HG03139 (cell line): ENCODE results near the gene AGAP1.

Experiments
- ATAC-seq: cut with Tn5 transposase; IDR thresholded peaks from one replicate; pipeline ENCODE4 v1.9.1; 2021; ENCODE audit not compliant: unreplicated experiment

AGAP1 gene

DNA sequence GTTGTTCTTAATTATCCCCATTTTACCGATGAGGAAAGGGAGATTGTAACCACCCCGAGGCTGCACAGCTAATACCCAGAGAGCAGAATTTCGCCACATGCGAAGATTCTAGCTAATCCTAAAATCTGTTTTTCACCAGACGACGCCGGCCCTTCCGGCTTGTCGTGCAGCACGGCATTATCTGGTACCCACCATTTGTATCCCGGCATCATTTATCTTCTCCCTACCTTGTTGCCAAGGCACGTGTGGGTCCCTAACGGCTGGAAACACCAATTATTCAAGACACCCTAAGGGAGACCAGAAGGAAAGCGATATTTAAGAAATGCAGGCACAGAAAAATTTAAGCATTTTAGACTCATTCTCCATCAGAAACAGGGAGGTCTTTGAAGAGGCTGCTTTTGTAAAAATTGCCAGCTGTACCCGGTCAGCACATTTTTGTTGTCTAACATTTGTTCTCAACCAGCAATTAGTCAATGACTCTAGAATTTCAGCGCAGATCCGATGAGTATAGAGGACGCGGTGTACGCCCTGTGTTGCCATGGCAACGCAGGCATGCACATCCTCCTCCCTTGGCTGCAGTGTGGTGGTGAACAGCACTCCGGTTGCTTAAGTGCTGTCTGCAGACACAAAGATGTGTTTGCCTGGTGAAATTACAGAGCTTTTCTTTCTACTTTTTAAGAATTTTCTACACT lies 111.6 kb downstream of the AGAP1 start:
- ATAC-seq, result no peak

DNA sequence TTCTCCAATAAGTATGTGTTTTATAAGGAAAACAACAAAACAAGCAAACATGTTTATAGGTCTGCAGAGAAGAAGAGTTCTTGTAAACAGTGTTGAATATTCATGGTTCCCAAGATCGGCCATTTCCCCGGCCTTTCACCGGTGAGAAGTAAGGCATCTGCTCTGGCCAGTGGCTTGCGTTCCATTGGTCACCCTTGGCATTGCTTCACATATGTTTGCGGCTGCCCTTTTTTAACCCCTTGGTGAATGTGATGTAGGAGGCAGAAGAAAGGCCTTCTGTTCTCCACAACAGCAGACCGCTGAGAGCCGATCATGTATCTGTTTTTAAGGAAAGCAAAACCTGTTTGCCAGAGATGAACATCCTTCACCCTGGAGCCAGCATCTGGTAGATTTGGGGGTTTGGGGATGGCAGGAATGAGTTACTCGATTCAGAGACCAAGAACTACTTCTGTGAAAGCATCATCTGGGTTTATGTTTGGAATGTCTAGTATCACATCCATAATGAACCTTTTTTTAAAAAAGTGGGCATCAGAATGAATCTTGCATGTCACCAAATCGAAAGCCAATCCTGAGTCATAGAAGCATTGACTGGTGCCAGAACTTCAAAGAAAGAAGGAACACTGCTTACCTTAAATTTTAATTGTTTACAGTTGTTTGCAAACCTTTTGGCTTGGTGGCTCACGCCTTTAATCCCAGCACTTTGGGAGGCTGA lies 112.3 kb downstream of the AGAP1 start:
- ATAC-seq, result no peak

DNA sequence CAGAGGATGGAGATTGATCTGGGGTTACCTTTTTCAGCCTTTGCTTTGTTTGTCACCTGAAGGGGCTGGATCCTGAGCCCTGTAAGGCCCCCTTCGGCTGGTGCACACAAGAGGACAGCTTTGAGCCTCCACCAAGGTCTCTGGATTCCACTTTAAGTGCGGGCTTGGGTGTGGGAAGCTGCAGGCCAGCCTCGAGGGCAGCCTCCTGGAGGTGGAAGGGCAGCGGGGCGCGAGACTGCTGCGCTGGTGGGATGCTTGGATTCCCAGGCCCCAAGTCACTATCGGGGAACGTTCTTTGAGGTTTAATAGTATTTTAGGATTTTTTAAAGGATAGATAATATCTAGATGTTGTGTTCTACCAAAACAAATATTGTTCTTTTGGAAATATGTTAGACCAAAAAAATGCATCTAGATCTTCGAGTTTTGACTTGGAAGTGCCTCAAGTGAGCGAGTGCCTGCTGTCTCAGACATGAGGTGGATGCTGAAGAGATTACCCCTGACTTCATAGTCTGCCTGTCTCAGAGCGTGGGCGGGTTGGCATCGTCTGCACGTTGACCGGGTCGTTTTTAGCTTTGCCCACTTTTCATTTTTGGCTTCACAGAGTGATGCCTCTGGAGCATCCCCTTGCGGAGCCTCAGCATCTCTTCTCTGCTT lies 113.8 kb downstream of the AGAP1 start:
- no peak for ATAC-seq

DNA sequence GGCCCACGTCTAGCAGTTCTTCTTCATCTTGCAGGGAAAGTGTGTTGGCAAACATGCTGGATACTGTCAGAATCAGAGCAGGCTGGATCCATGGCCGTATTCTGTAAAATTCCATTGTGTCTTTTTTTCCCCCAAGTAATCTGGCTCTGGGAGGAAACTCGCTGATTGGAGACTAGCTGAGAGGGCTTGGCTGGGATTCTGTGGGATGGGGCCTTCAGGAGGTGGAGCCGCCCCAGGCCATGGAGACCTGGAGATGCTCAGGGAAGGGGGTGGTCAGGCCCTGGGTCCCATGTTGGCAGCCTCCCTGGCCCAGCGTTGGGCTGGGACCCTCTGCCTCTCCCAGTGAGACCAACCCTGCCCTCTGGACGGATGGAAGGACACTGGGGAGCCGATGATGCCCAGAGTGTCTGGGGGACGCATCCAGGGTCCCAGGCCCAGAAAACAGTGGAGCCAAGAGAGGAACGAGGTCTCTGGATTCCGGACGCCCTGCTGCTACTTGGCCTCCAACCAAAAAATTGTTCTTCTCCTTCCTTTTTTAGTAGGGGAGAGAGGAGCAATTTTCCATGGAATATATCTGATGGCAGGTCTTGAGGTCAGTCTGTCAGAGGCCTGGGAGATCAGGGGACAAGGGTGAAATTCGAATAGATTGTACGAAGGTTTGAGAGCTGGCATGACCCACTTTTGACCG lies 114.5 kb downstream of the AGAP1 start:
- ATAC-seq, result no peak

DNA sequence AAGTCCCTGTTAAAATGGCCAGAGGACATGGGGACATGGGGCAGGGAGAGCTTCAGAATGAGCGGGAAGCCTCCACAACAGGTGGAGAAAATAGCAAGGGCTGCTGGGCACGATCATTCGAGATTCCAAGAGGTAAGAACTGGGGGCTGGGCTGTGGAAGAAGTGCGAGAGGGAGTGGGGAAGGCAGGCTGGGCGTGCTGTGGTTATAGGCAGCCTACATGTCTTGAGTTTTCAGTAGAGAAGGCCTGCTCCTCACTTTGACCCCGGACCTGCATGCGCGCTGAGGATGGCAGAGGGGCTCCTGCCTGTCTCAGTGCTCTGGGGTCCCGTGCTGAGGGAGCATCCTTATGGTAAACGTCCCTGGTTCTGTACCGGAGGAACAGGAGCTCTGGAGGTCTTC lies 115.5 kb downstream of the AGAP1 start:
- no peak for ATAC-seq

DNA sequence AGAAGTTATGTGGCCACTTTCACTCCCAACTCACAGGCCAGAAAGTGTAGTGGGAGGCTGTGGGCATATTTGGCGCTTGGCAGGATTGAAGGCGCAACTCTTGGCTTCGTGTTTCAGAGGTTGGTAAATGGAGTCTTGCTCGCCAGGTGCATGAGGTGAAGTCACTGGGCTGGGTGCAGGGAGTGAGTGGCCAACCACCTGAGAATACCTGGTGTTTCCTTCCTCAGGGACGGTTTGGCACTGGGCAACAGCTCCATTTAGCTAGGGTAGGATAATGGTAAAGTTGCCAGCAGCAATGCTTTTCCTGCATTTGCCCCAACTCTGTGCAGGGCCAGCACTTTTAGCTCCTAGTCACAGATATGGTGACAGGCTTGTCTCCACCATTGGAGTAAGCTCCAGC lies 115.9 kb downstream of the AGAP1 start:
- no peak for ATAC-seq

DNA sequence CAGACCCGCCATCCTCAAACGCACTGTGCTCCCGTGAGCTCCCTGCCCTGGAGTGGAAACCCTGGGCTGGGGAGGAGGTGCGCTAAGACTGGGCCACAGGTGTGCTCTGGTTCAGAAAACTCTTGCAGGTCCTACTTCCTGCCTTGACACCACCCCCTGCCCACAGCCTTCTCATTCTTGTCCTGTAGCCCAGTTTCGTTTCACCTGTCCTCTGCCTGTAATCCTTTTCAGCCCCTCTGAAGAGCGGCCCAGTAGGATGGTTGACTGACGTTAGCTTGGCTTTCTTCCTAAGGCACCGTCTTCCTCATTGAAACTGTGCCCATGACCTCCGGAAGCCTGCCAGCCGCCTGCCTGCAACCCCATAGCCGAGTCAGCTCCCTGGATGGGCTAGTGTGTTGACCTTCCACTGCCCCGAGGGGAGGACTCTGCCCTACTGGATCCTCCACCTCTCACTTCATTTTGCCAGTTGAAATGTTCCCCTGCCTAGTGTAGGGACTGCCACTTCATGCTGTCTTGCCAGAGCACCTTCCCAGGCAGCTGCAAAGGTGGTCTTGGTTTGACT lies 116.9 kb downstream of the AGAP1 start:
- ATAC-seq, result no peak

DNA sequence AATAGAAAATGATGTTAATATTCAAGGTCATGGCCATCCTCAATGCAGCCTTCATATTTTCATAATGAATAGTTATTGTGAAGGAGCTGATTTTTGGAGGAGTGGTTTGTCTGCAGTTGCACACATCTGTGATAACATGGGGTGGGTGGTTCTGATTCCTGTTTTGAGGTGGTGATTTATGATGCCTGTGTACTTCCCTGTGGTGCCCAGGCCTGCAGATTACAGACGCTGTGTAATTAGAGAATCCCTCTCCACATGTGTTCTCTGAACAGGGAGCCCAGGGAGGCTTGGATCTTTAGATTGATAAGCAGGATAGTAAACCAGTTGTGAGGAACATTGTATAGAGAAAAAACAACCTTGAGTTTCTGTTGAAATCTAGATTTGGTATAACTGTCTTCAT lies 117.5 kb downstream of the AGAP1 start:
- ATAC-seq, result no peak

DNA sequence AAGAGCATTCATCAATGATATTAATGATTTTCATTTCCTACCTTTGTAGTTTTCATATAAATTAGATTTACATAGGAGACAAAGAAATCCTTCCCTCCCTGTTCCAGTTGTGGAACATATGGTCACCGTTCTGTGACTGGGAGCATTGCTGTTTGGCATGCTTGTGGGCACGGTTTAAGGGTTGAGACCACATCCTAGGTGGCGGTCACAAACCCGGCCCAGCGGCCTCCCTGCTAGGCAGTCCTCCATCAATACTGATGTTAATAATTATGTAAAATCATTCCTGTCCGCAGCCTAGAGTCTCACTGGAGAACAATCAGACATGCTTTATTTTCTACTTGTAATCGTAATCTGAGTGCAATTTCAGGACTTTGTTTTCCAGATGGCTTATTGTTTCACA lies 117.9 kb downstream of the AGAP1 start:
- ATAC-seq, result no peak

DNA sequence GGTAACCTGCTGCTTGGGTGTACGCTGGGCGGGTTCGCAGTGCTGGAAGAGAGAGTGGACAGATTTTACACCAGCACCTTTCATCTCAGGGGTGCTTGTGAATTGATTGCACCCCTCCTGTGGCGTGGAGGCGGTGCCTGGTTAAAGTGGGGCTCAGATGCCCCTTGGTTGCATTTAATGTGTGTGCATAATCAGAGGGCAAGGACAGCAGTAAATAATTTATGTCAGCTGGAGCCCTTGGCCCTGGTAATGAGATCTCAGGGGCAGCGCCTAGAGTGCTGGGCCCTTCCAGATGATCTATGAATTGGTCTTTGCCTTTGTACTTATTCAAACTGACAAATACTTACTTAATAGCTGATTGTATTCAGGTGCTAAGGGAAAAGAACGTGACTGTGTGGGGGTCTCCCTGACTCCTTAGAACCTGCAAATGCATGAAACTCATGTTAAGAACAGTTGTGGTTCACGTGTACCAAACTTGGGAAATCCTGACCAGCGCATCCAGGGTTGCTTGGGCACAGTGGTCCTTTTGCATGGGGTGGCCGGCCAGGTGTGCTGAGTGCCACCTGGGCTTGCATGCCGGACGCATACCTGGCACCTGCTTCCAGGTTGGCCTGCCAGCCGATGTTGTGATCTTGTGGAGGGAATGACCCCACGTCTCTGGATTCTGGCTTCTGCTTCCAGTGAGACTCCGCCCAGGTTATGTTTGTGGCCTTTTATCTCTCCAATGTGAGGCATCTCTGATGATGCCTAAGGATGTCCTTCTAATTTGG lies 118.5 kb downstream of the AGAP1 start:
- ATAC-seq, result no peak

DNA sequence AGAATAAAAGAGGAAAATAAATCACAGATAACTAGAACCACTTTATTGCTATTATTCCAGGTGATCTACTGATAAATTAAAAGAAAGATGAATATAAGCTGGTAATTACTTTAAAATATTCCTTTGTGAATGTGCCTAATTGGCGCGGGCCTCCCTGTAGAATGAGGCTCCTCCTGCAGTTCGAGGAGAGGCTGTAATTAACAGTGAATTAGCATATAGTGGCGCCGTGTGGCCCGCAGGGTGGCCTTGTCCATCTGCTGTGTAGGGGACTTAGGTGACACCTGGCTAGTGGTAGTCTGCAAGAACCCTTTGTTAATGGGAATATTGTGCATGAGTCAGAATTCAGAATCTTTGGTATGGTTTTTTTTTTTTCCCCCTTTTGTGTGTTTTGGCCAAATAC lies 119.8 kb downstream of the AGAP1 start:
- ATAC-seq, result no peak

DNA sequence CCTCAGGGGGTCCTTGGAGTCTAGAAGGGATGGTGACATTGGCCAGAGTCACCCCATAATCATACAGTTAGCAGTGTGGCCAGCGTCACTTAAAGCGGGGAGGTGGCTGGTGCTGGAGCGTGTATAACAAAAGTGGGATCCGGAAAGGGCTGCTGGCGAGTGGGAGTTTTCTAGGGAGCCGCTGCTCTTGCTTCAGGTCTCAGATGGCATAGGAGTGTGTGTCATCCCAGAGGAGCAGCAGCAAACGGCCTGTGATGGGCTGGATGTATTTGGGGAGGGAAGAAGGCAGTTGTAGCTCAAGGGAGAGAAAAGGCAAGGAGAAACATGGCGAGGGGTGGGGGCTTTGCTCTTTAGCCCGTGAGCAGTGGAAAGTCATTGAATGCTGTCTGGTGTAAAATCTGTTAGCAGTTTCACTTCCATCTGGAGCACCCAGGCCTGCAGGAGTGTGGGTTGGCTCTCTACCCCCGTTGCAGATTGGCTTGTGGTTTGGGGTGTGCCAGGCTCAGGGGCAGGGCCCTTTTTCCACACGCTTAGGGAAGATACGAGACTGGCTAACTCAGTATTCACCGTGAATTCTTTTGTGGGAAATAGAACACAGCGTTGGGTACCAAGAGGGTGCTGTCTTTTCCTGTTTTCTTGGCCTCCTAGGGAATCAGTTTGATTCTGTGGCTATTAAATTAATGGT lies 120.5 kb downstream of the AGAP1 start:
- ATAC-seq, result no peak

DNA sequence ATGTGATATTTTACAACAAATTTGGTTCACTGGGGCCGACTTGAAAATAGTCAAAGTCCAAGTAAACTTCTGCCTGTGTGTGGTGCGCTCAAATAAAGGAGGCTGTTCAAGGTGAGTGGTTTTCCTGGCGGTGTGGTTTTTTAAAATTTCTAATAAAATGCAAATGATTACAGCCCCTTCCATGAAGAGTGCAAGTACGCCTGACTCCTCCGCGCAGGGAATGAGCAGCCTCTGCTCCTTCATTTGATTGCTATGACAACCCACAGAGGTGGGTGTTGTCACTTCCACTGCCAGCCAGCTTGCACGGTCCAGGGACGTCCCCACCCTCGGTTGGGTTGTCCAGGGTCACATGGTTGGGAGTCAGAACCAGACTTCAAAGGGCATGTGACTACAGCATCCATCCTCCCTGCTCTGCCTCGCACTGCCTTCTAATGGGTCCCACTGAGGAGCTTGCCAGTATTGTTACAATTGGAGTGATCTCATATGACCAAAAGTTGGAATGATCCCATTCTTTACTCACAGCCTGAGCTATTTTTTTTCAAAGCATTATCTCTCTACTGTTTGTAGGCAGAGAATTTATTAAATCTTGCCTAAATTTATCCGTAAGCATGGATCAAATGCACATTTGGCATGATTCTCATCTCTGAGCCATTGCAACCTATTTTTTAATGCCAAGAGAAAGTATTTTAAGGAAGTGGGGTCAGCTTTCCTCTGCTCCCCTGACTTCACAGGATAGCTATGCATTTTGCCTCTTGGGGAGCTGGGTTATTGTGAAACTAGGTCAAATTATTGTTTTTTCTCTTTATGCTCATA lies 121.3 kb downstream of the AGAP1 start:
- ATAC-seq, result no peak

DNA sequence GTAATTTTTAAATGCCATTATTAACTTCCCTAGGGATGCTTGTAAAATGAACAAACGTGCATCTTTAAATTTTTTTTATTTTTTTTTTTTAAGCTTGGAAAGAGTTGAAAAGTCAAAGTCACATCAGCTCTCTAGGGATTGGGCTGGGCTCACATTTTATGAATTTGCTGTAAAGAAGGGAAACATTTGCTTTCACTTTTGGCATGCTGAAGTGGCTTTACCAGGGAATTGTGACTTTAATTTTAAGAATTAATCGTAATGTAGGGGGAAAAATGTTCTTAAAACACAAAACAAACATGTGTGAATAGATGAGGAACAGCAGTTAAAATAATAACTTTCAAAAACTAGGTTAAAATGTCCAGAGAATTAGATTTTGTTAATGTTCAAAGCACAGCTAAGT lies 123.0 kb downstream of the AGAP1 start:
- no peak for ATAC-seq

DNA sequence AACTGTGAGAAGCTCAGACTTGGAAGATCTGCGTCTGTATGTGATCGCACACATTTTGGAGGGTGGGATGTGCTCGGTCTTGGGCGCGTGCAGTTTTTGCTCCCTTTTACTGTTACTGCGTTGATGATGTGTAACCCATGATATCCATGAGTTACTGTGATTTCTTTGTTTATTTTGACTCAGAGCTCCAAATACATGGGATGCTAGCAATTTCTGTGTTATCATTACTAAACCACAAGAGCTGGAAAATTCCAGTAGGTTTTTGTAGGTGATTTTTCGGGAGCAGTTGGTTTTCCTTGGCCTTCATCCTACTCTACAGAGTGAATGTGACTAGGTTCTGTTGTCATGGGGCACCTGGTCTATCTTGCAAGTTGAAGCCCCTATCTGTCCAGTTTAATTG lies 124.2 kb downstream of the AGAP1 start:
- ATAC-seq, result no peak

DNA sequence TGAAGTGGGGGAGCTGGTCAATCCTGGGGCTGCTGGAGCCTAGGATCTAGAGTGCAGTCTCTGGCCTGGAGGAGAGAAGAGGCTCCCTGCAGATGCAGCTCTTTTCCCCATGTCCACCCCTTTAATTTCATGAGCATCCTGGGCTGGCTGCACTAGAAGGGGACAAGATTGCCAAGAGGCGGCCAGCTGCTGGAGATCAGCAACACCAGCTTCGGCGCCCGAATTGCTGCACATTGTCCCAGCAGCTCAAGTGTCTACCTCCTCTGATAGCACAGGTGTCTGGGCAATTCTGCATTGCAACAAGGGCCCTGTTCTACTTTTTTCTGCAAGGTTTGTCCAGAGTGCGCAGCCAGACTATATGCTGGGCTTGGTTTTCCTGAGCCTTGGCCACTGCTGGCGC lies 125.7 kb downstream of the AGAP1 start:
- no peak for ATAC-seq

DNA sequence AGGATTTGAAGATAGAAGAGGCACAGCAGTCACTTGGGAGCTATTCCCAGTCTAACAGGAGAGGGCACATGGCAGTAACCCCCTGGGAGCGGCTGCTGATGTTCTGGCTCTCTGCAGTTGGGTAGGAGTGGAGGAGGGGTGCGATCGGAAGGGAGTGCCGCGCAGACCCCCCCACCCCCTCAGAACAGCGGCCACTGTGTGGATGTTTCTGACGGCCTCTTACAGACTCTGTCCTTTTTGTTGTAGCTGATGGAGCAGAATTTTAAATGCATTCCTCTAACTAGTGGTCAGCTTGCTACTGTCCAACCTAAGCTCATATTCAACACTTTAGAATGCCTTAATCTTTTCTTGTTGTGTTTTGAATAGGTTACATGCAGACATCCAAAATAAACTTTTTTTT lies 127.9 kb downstream of the AGAP1 start:
- no peak for ATAC-seq

DNA sequence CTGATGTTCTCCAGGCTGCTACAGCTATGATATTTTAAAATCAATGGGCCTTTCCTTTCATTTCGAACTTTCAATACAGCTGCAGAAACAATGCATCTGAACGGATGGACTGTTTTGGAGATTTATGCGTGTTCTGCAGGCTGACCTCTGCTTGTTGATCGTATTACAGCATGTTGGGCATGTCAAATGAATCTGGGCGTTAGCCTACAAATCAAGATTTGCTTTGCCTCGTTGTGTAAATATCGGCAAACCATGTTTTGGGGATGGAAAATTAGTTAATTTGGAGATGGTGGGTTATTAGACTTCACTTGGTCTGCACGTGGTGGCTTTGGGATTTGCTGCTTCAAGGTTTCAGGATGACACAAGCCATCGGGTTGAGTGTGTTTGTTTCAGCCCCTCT lies 129.3 kb downstream of the AGAP1 start:
- ATAC-seq, result no peak

DNA sequence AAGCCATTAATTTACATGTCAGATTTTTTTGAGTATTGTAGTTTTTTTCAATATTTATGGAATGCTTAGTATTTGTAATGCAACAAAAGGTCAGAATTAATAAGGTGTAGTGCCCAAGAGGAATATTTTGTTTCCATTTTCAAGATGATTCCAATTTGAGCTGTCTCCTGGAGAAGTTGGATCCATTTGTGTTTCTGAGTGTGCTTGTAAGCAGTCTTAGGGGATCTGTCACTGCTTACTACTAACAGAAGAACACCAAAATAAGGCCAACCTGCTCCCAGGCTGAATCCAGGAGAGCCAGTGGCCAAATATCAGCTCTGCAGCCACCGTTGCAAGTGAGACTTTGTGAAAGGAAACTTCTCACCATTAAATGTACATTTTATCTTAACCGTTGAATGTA lies 129.9 kb downstream of the AGAP1 start:
- ATAC-seq, result no peak
